GM20000 (cell line): ENCODE measurements around the gene FMR1NB.

Experiments
- DNase-seq: peaks from one replicate; pipeline ENCODE4 v3.0.0; 2012; ENCODE audit warnings: low spot score
- CTCF ChIP-seq: IDR thresholded peaks from 2 replicates; pipeline ENCODE4 v1.5.1; 2012; ENCODE audit warnings: mild to moderate bottlenecking, control low read depth; ENCODE audit errors: extremely low read depth, missing control alignments

FMR1NB gene

GRCh38 chrX:147957291-147957690 is 23.8 kb upstream of the FMR1NB start:
- no peak for TF ChIP-seq CTCF
- no peak for DNase-seq

GRCh38 chrX:147958291-147958690 is 22.8 kb upstream of the FMR1NB start:
- no peak for TF ChIP-seq CTCF
- no peak for DNase-seq

GRCh38 chrX:147960722-147961121 is 20.4 kb upstream of the FMR1NB start:
- TF ChIP-seq CTCF: no peak
- no peak for DNase-seq

GRCh38 chrX:147962476-147962875 is 18.7 kb upstream of the FMR1NB start:
- TF ChIP-seq CTCF: no peak
- DNase-seq: no peak

- no peak for DNase-seq
- TF ChIP-seq CTCF: no peak
Measured at GRCh38 chrX:147978931-147979330, 2.2 kb upstream of the FMR1NB start.

- TF ChIP-seq CTCF: no peak
- DNase-seq: no peak
Measured at GRCh38 chrX:148020329-148020728, 39.2 kb downstream of the FMR1NB start.

- DNase-seq: no peak
- no peak for TF ChIP-seq CTCF
Measured at GRCh38 chrX:148024425-148025148, 43.5 kb downstream of the FMR1NB start.
